Ascending aorta (tissue), 2 donors: ENCODE data around the gene ATXN7L1. TPM values are rescaled to one million over a fixed set of nuclear protein-coding genes. Genes with fewer than 3 reads are reported as not detected.
"Not testable (repeated sequence)": the region's sequence is repeated elsewhere in the genome, so short reads cannot be mapped to it uniquely, and the experiment has no call there.

Experiments used
- DNase-seq, 2 donors: peaks; one replicate each; pipeline ENCODE4 v3.0.0-alpha.2; 2019; ENCODE audit warnings: low spot score in 2 of 2
- H3K27ac ChIP-seq, 2 donors: fragments of 200-600 bp; sonication (generic); one replicate each; pipeline ENCODE4 v1.5.1; 2016 to 2017; ENCODE audit warnings: mild to moderate bottlenecking in 1 of 2
- H3K27me3 ChIP-seq: fragments of 200-600 bp; sonication (generic); one replicate; pipeline ENCODE4 v1.5.1; 2017
- H3K36me3 ChIP-seq, 2 donors: fragments of 200-600 bp; sonication (generic); one replicate each; pipeline ENCODE4 v1.5.1; 2016
- H3K4me1 ChIP-seq, 2 donors: fragments of 200-600 bp; sonication (generic); one replicate each; pipeline ENCODE4 v1.5.1; 2016 to 2017; ENCODE audit warnings: mild to moderate bottlenecking in 1 of 2
- H3K4me3 ChIP-seq, 2 donors: fragments of 200-600 bp; sonication (generic); one replicate each; pipeline ENCODE4 v1.5.1; 2016 to 2017; ENCODE audit warnings: mild to moderate bottlenecking in 1 of 2
- H3K9me3 ChIP-seq, 2 donors: fragments of 200-600 bp; sonication (generic); one replicate each; pipeline ENCODE4 v1.5.1; 2016
- intact Hi-C: fragments of 100-400 bp; cut with DNase I; formaldehyde crosslinking; loops from one replicate; pipeline ENCODE4 v1.15.1; 2023
- total RNA-seq: library from RNA; depleted of rRNA; stranded (reverse); fragments of >200 nt; gene quantifications from one replicate; pipeline ENCODE4 v1.1.0, GENCODE V29; 2016
- TF ChIP-seq, protein P1 (sequence below), 3 experiments: fragments of 200-600 bp in 2 of 3; fragments of 450-650 bp in 1 of 3; sonication (generic) in 2 of 3; IDR thresholded peaks; one replicate each; pipeline ENCODE4 v1.5.1; 2016 to 2019; ENCODE audit warnings: antibody characterized with exemption in 3 of 3, mild to moderate bottlenecking in 1 of 3, moderate library complexity in 1 of 3

Gene ATXN7L1
- total RNA-seq, 1 donor from 2014 or later, result 7.5 TPM

DNA sequence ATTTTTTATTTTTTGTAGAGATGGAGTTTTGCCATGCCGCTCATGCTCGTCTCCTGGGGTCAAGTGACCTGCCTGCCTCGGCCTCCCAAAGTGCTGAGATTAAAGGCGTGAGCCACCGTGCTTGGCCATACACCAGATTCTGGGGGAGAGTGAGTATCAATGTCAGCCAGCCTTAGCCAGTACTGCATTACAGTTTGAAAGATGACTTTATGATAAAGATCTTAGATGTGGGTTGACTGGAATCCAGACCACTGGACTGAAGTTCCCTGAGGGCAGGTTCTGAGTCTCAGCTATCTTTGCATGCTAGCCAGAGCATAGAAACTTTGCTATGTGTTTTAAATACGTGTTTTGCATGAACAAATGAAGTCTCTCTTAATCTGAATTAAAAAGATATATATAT is 177.9 kb downstream of the ATXN7L1 start:
- intact Hi-C loops, result no loop called here
- H3K9me3 ChIP-seq, result no peaks in the 10 kb centered on the region
- no peak overlapping the region for H3K27ac ChIP-seq
- H3K4me1 ChIP-seq, result no peaks in the 10 kb centered on the region
- TF ChIP-seq, protein P1, sequence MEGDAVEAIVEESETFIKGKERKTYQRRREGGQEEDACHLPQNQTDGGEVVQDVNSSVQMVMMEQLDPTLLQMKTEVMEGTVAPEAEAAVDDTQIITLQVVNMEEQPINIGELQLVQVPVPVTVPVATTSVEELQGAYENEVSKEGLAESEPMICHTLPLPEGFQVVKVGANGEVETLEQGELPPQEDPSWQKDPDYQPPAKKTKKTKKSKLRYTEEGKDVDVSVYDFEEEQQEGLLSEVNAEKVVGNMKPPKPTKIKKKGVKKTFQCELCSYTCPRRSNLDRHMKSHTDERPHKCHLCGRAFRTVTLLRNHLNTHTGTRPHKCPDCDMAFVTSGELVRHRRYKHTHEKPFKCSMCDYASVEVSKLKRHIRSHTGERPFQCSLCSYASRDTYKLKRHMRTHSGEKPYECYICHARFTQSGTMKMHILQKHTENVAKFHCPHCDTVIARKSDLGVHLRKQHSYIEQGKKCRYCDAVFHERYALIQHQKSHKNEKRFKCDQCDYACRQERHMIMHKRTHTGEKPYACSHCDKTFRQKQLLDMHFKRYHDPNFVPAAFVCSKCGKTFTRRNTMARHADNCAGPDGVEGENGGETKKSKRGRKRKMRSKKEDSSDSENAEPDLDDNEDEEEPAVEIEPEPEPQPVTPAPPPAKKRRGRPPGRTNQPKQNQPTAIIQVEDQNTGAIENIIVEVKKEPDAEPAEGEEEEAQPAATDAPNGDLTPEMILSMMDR (IDR thresholded peaks at IDR 0.05), result no peak
- DNase-seq, result no peak
- H3K27me3 ChIP-seq, result no peaks in the 10 kb centered on the region
- H3K4me3 ChIP-seq, result no peak overlapping the region
- no peaks in the 10 kb centered on the region for H3K36me3 ChIP-seq

DNA sequence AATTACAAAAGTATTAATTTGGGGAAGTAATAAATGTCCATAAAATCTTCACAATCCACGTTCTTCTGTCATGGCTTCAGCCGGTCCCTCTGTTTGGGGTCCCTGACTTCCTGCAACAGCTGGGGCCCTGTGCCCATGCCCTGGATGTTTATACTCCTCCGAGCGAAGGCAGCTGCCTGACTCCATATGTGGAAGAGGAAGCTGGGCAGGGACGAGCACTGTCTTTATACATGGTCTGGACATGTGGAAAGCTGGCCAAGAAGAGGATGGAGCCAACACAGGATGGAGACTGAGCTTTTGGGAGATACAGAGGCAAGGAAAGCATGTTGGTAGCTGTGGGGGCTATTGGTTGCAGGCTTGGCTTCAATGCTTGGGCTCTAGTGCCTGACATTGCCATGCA is 178.6 kb downstream of the ATXN7L1 start:
- intact Hi-C loops, result no loop called here
- TF ChIP-seq, protein P1 (IDR thresholded peaks at IDR 0.05), result no peak
- H3K27me3 ChIP-seq, result no peaks in the 10 kb centered on the region
- no peak for DNase-seq
- no peak overlapping the region for H3K27ac ChIP-seq
- H3K4me1 ChIP-seq, result no peaks in the 10 kb centered on the region
- no peak overlapping the region for H3K4me3 ChIP-seq
- no peaks in the 10 kb centered on the region for H3K36me3 ChIP-seq
- no peaks in the 10 kb centered on the region for H3K9me3 ChIP-seq

DNA sequence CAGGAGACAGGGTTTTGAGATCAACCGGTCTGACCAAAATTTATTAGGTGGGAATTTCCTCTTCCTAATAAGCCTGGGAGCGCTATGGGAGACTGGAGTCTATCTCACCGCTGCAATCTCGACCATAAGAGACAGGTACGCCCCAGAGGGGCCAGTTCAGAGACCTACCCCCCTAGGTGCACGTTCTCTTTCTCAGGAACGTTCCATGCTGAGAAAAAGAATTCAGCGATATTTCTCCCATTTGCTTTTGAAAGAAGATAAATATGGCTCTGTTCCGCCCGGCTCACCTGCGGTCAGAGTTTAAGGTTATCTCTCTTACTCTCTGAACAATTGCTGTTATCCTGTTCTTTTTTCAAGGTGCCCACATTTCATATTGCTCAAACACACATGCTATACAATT is 179.2 kb downstream of the ATXN7L1 start:
- H3K4me1 ChIP-seq, H3K4me3 ChIP-seq, H3K9me3 ChIP-seq, DNase-seq, intact Hi-C loops, H3K27ac ChIP-seq, H3K27me3 ChIP-seq, H3K36me3 ChIP-seq: not testable (repeated sequence)

DNA sequence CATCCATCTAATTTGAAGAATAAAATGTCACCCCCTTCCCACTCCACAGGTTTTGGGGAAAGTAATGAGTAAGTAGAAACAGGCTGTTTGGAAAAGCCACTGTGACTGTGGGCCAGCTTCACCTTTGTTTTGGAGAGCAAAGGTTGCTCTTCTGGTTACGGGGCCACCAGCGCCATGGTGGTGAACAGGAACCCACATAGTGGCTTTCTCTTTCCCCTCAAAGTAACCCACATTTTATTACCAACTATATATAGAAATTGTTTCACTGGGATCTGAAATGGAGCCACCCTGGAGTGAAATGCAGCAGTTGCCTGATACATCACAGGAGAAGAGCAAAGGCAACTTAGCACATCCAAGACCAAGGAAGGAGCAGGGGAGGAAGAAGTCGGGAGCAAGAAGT is 182.8 kb downstream of the ATXN7L1 start:
- no peak for DNase-seq
- Histone ChIP-seq H3K4me3 (no peak overlapping the region), H3K27me3 (no peaks in the 10 kb centered on the region), H3K36me3 (no peaks in the 10 kb centered on the region), H3K27ac (no peak overlapping the region), H3K9me3 (no peaks in the 10 kb centered on the region), H3K4me1 (no peaks in the 10 kb centered on the region)
- intact Hi-C loops, result no loop called here
- TF ChIP-seq, protein P1 (IDR thresholded peaks at IDR 0.05), result no peak

DNA sequence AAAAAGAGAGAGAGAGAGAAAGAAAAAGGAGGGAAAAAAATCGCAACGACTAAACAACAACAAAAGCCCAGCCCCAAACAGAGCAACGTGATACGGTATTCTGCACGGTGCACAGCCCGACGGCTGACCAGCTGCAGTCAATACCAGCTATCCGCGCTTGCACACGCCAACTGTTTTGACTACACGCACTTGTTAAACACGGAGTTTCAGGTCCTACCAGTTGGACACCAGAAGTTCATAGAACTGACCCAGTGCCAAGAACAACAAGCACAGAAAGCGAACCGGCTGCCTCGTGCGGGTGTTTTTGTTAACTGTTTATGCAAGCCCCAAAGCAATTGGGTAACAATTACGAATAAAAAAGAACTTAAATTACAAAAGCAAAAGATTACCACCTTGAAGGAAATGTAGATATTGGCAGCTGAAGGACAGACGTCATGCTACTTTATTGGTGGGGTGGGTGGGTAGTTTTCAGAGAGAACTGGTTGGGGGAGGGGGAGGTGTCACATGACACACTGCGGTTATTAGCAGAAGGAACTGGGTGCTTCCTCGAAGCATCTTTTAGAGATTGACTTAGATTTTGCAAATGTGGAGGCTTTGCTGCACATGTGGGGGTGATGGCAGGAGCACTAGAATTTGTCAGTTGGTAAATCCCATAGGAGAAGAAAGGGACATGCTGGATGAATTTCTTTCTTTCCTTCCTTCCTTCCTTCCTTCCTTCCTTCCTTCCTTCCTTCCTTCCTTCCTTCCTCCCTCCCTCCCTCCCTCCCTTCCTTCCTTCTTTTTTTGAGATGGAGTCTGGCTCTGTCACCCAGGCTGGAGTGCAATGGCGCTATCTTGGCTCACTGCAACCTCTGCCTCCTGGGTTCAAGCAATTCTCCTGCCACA is 184.5 kb downstream of the ATXN7L1 start:
- peak; percentile 22 to 73 for DNase-seq
- Histone ChIP-seq H3K36me3 (no peaks in the 10 kb centered on the region), H3K4me1 (no peaks in the 10 kb centered on the region), H3K4me3 (peak overlapping the region; percentile 56 to 60), H3K27me3 (no peaks in the 10 kb centered on the region), H3K9me3 (no peaks in the 10 kb centered on the region), H3K27ac (peak overlapping the region; percentile 15)
- TF ChIP-seq, protein P1 (IDR thresholded peaks at IDR 0.05), result no peak
- intact Hi-C loops, result no loop called here

DNA sequence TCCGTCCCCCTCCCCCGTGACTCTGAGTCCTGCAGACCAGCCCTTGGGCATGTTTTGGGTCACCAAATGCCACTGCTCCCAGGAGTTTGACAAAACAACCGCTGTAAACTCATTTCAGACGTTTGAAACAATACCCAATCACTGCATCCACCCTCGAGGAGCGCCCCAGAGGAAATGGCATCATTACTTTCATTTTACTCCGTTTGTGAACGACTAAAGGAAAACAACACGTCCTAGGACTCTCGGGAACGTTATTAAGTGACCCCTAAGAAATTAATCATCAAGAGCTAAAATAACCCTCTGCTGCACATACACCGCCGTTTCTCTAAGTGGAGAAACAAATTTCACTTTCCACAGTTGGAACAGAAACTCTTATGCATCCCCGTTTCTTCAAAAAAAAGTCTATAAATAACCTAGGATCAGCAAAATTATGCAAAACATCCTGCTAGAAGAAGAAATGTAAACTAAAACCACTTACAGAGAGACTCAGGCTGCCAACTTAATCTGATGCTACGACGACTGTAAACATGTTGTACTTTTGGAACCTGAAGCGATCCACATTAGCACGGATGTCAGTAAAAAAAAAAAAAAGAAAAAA is 185.2 kb downstream of the ATXN7L1 start:
- Histone ChIP-seq H3K36me3 (no peaks in the 10 kb centered on the region), H3K27ac (peak overlapping the region; percentile 15), H3K4me1 (no peaks in the 10 kb centered on the region), H3K4me3 (peak overlapping the region; percentile 56 to 60), H3K27me3 (no peaks in the 10 kb centered on the region), H3K9me3 (no peaks in the 10 kb centered on the region)
- TF ChIP-seq, protein P1 (IDR thresholded peaks at IDR 0.05), result no peak
- no peak for DNase-seq
- intact Hi-C loops, result no loop called here
